HEK293T (cell line): ENCODE data around the gene DGKH.
"Not testable (repeated sequence)": the region's sequence is repeated elsewhere in the genome, so short reads cannot be mapped to it uniquely, and the experiment has no call there.

Experiments used
- CTCF ChIA-PET: fragments of 350-600 bp; formaldehyde crosslinking; extraction: SDS; loops from one replicate; lab custom pipeline; 2021; ENCODE audit warnings: antibody characterized with exemption, inconsistent platforms; lab: Yijun Ruan, JAX
- POLR2A ChIA-PET: fragments of 350-600 bp; formaldehyde crosslinking; extraction: SDS; loops from one replicate; lab custom pipeline; 2020; ENCODE audit warnings: antibody characterized with exemption, inconsistent platforms; lab: Yijun Ruan, JAX
- DNase-seq: peaks from one replicate; pipeline ENCODE4 v3.0.0; 2012; ENCODE audit warnings: mixed read lengths; ENCODE audit errors: extremely low spot score
- ARNT ChIP-seq: fragments of 450-650 bp; IDR thresholded peaks from 2 replicates; pipeline ENCODE4 v1.6.1; 2017; ENCODE audit warnings: mild to moderate bottlenecking
- BHLHE40 ChIP-seq: fragments of 450-650 bp; IDR thresholded peaks from 2 replicates; pipeline ENCODE4 v1.6.1; 2016; ENCODE audit warnings: mild to moderate bottlenecking, moderate library complexity, borderline replicate concordance
- CTBP1 ChIP-seq: fragments of 450-650 bp; IDR thresholded peaks from 2 replicates; pipeline ENCODE4 v1.6.1; 2016; ENCODE audit warnings: borderline replicate concordance
- ELF4 ChIP-seq: fragments of 450-650 bp; IDR thresholded peaks from 2 replicates; pipeline ENCODE4 v1.6.1; 2017; ENCODE audit warnings: antibody characterized with exemption
- FOXA1 ChIP-seq: fragments of 450-650 bp; IDR thresholded peaks from 2 replicates; pipeline ENCODE4 v1.6.1; 2016; ENCODE audit warnings: mild to moderate bottlenecking
- FOXK2 ChIP-seq: fragments of 450-650 bp; IDR thresholded peaks from 2 replicates; pipeline ENCODE4 v1.6.1; 2016; ENCODE audit warnings: mild to moderate bottlenecking
- FOXM1 ChIP-seq: fragments of 450-650 bp; IDR thresholded peaks from 2 replicates; pipeline ENCODE4 v1.6.1; 2017; ENCODE audit warnings: mild to moderate bottlenecking, borderline replicate concordance
- HDGF ChIP-seq: fragments of 450-650 bp; IDR thresholded peaks from 2 replicates; pipeline ENCODE4 v1.6.1; 2017; ENCODE audit warnings: antibody characterized with exemption, borderline replicate concordance
- L3MBTL2 ChIP-seq: fragments of 450-650 bp; conservative IDR thresholded peaks from 2 replicates; pipeline ENCODE4 v1.6.1; 2016; ENCODE audit warnings: mild to moderate bottlenecking
- LEF1 ChIP-seq: fragments of 450-650 bp; IDR thresholded peaks from 2 replicates; pipeline ENCODE4 v1.6.1; 2017; ENCODE audit warnings: mild to moderate bottlenecking, borderline replicate concordance
- NFRKB ChIP-seq: fragments of 450-650 bp; IDR thresholded peaks from 2 replicates; pipeline ENCODE4 v1.6.1; 2016; ENCODE audit warnings: mild to moderate bottlenecking, moderate library complexity
- PKNOX1 ChIP-seq: fragments of 450-650 bp; IDR thresholded peaks from 2 replicates; pipeline ENCODE4 v1.6.1; 2016
- SP1 ChIP-seq: fragments of 450-650 bp; IDR thresholded peaks from 2 replicates; pipeline ENCODE4 v1.6.1; 2017
- SUZ12 ChIP-seq: fragments of 450-650 bp; IDR thresholded peaks from 2 replicates; pipeline ENCODE4 v1.6.1; 2016; ENCODE audit warnings: mild to moderate bottlenecking
- TARDBP ChIP-seq: fragments of 450-650 bp; IDR thresholded peaks from 2 replicates; pipeline ENCODE4 v1.6.1; 2016
- ZNF384 ChIP-seq: fragments of 450-650 bp; IDR thresholded peaks from 2 replicates; pipeline ENCODE4 v1.6.1; 2016

DGKH gene

GRCh38 chr13:42216422-42216735 lies 167.9 kb downstream of the DGKH start:
- DNase-seq: no peak
- POLR2A ChIA-PET: no interaction called here
- TF ChIP-seq SP1 (no peak), TARDBP (no peak), FOXK2 (no peak), CTBP1 (no peak), PKNOX1 (no peak), FOXM1 (no peak), ZNF384 (no peak), ARNT (no peak), HDGF (no peak), BHLHE40 (no peak), SUZ12 (no peak), L3MBTL2 (no peak), NFRKB (no peak), FOXA1 (no peak), LEF1 (no peak), ELF4 (no peak)
- CTCF ChIA-PET: no interaction called here

DNA sequence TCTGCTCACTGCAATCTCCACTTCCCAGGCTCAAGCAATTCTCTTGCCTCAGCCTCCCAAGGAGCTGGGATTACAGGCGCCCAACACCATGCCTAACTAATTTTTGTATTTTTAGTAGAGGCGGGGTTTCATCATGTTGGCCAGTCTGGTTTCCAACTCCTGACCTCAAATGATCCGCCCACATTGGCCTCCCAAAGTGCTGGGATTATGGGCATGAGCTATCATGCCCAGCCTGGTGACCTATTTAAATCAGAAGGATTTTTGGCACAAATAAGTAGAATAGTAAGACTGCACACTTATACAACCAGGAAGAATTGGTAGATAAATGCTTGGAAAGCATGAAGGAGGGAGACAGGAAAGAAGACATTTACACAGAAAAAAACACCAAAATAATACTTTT lies 170.1 kb downstream of the DGKH start:
- CTCF ChIA-PET: no interaction called here
- TF ChIP-seq NFRKB: no peak
- TF ChIP-seq FOXM1: no peak
- TF ChIP-seq ELF4: no peak
- no peak for TF ChIP-seq CTBP1
- no peak for TF ChIP-seq FOXK2
- TF ChIP-seq SP1: no peak
- no peak for TF ChIP-seq L3MBTL2
- no peak for TF ChIP-seq BHLHE40
- no peak for TF ChIP-seq HDGF
- TF ChIP-seq FOXA1: no peak
- TF ChIP-seq SUZ12: no peak
- DNase-seq: no peak
- POLR2A ChIA-PET: no interaction called here

DNA sequence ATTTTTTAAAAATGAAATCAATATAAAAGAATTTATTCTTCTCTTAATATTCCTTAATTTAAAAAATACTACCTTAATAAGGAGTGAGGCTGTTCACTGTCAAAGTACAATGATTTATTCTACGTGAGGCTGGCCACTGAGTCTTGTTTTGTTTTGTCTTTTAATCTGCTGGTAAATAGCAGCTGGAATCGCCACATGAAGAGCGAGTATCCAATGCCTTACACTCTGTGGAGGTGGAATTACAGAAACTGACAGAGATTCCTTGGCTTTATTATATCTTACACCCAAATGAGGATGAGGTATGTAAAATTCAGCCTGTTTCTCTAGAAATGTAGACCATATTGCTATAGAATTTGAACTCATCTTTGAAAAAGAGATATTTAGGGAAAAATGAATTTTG lies 170.6 kb downstream of the DGKH start:
- ChIA-PET POLR2A (no interaction called here), CTCF (no interaction called here)

DNA sequence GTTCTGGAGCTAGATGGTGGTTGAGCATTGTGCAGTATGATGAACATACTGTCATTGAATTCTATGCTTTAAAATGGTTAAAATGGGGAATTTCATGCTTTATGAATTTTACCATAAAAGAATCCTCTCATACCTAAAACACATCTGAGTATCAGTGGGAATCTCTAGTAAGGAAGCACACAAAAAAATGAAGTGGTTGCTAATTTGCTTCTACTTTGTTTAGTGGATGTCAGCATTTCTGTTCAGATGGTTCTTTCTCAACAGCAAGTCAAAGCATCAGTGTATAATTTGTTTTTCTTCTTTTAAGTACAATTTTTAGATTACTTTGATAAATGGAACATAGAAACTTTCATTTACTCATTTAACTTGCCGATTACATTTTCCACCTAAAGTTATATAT lies 171.4 kb downstream of the DGKH start:
- CTCF ChIA-PET: no interaction called here
- no peak for DNase-seq
- TF ChIP-seq HDGF (no peak), TARDBP (no peak), ZNF384 (no peak), FOXA1 (no peak), NFRKB (no peak)
- POLR2A ChIA-PET: no interaction called here

More for the DNA sequence above, 170.6 kb downstream of the DGKH start:
- no peak for DNase-seq
- no peak for TF ChIP-seq FOXA1

GRCh38 chr13:42221121-42221765 lies 172.8 kb downstream of the DGKH start:
- DNase-seq: no peak
- POLR2A ChIA-PET: no interaction called here
- TF ChIP-seq BHLHE40: no peak
- TF ChIP-seq SP1: no peak
- CTCF ChIA-PET: no interaction called here

- POLR2A ChIA-PET: no interaction called here
- CTCF ChIA-PET: no interaction called here
- no peak for TF ChIP-seq NFRKB
- TF ChIP-seq L3MBTL2: no peak
- no peak for TF ChIP-seq FOXK2
- TF ChIP-seq HDGF: no peak
- TF ChIP-seq ZNF384: no peak
- no peak for TF ChIP-seq ELF4
- no peak for TF ChIP-seq BHLHE40
- no peak for TF ChIP-seq LEF1
- TF ChIP-seq TARDBP: no peak
- TF ChIP-seq FOXA1: no peak
- TF ChIP-seq ARNT: no peak
- DNase-seq: no peak
These were observed 175.2 kb downstream of the DGKH start for GRCh38 chr13:42223681-42224080.

DNA sequence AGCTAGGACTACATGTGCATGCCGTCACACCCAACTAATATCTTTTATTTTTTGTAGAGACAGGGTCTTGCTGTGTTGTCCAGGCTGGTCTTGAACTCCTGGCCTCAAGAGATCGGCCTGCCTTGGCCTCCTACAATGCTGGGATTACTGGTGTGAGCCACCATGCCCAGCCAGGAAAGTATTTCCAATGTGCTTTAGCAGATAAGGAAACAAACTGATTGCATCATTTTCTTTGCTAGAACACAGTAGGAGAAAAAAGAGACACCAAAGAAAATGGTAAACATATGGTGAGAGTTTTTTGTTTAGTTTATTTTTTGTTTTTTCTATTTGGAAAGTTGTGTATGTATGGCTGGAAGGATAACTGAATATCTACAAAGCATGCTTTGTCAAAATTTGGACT lies 176.6 kb downstream of the DGKH start:
- ChIA-PET POLR2A (no interaction called here), CTCF (no interaction called here)
- TF ChIP-seq NFRKB: no peak
- no peak for TF ChIP-seq FOXK2
- no peak for TF ChIP-seq HDGF
- TF ChIP-seq SUZ12: no peak
- no peak for TF ChIP-seq ARNT
- TF ChIP-seq ZNF384: no peak
- TF ChIP-seq BHLHE40: no peak
- no peak for TF ChIP-seq LEF1
- TF ChIP-seq ELF4: no peak
- no peak for TF ChIP-seq FOXM1
- no peak for TF ChIP-seq FOXA1
- TF ChIP-seq SP1: no peak
- TF ChIP-seq PKNOX1: no peak
- no peak for DNase-seq

- POLR2A ChIA-PET, CTCF ChIA-PET, DNase-seq: not testable (repeated sequence)
These were observed 178.3 kb downstream of the DGKH start for GRCh38 chr13:42226759-42227158.
